Smooth muscle cell (in vitro differentiated cells): ENCODE results near the gene EXOC3L4. TPM values are rescaled to one million over a fixed set of nuclear protein-coding genes. Genes with fewer than 3 reads are reported as not detected.

Experiments
- DNase-seq: peaks from one replicate; lab custom pipeline; 2025; ENCODE audit not compliant: unreplicated experiment; lab: John Stamatoyannopoulos, UW
- H2AFZ ChIP-seq: fragments of 200-600 bp; sonication (generic); 2 replicates; pipeline ENCODE4 v1.6.0; 2016; ENCODE audit warnings: antibody characterized with exemption, low read depth, mild to moderate bottlenecking
- H3F3A ChIP-seq: fragments of 200-600 bp; sonication (generic); 2 replicates; pipeline ENCODE4 v1.6.0; 2017; ENCODE audit warnings: antibody characterized with exemption, low read depth
- H3K27ac ChIP-seq: fragments of 200-600 bp; sonication (generic); 2 replicates; pipeline ENCODE4 v1.5.1; 2016; ENCODE audit warnings: low read depth, mild to moderate bottlenecking
- H3K27me3 ChIP-seq: fragments of 200-600 bp; sonication (generic); 2 replicates; pipeline ENCODE4 v1.6.1; 2016; ENCODE audit warnings: low read depth, mild to moderate bottlenecking
- H3K36me3 ChIP-seq: fragments of 200-600 bp; sonication (generic); 2 replicates; pipeline ENCODE4 v1.5.1; 2016; ENCODE audit warnings: low read depth
- H3K4me1 ChIP-seq: fragments of 200-600 bp; sonication (generic); 2 replicates; pipeline ENCODE4 v1.5.1; 2016; ENCODE audit warnings: low read depth
- H3K4me2 ChIP-seq: fragments of 200-600 bp; sonication (generic); 2 replicates; pipeline ENCODE4 v1.6.0; 2016; ENCODE audit warnings: mild to moderate bottlenecking
- H3K4me3 ChIP-seq: fragments of 200-600 bp; sonication (generic); 2 replicates; pipeline ENCODE4 v1.5.1; 2016; ENCODE audit warnings: mild to moderate bottlenecking
- H3K79me2 ChIP-seq: fragments of 200-600 bp; sonication (generic); 2 replicates; pipeline ENCODE4 v1.6.0; 2016; ENCODE audit warnings: low read depth, mild to moderate bottlenecking
- H3K9ac ChIP-seq: fragments of 200-600 bp; sonication (generic); 2 replicates; pipeline ENCODE4 v1.6.0; 2016; ENCODE audit warnings: low read depth
- H3K9me3 ChIP-seq: fragments of 200-600 bp; sonication (generic); replicated peaks from 2 replicates; pipeline ENCODE4 v1.5.1; 2016; ENCODE audit warnings: low read depth
- H4K20me1 ChIP-seq: fragments of 200-600 bp; sonication (generic); 2 replicates; pipeline ENCODE4 v1.6.0; 2016; ENCODE audit warnings: low read depth
- WGBS: methylation state at CpG from one replicate; pipeline ENCODE4 v1.1.7; 2016; ENCODE audit warnings: low lambda C conversion rate; 5-methylcytosine and 5-hydroxymethylcytosine counted together
- polyA plus RNA-seq: library from polyadenylated mRNA; unstranded; fragments of >200 nt; fragmentation: Nextera tagmentation; extraction: Ambion mirVana; gene quantifications from 2 replicates; pipeline ENCODE4 v1.2.1, GENCODE V29; 2016
- total RNA-seq: library from RNA; depleted of rRNA; stranded (reverse); fragments of >200 nt; gene quantifications from 2 replicates; pipeline ENCODE4 v1.2.3, GENCODE V29; 2014
- TF ChIP-seq, protein P1 (sequence below): fragments of 200-600 bp; sonication (generic); IDR thresholded peaks from 2 replicates; pipeline ENCODE4 v1.5.1; 2017; ENCODE audit warnings: borderline replicate concordance, mild to moderate bottlenecking, antibody characterized with exemption; ENCODE audit not compliant: insufficient read depth, poor library complexity, severe bottlenecking

The EXOC3L4 gene
- total and polyA plus RNA-seq, 2 experiments from 2014 or later, result not detected

DNA sequence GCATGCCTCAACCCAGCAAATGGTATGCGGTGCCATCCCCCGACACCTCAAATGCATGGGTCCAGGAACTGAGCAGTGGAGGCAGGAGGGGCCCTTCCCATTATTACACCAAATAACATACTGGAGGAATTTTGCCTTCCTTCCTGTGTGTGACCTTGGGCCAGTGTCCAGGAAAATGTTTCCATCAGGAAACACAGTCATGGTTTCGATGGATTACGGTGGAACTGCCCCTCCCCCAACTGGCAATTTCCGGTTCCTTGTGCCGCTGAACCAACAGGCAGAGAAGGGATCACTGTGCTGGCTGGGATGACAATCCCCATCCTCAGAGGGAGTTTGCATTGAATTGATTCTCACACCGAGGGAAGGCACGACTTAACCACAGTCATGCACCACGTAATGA, 28.1 kb upstream of the EXOC3L4 start:
- Histone ChIP-seq H3F3A (no peaks in the 10 kb centered on the region), H3K4me3 (no peak overlapping the region), H3K4me1 (no peaks in the 10 kb centered on the region), H3K27me3 (no peaks in the 10 kb centered on the region), H3K4me2 (no peak overlapping the region), H3K9ac (no peak overlapping the region), H2AFZ (no peak overlapping the region), H3K79me2 (no peaks in the 10 kb centered on the region), H3K9me3 (no peaks in the 10 kb centered on the region), H3K27ac (no peak overlapping the region), H4K20me1 (no peaks in the 10 kb centered on the region), H3K36me3 (no peaks in the 10 kb centered on the region)
- TF ChIP-seq, protein P1, sequence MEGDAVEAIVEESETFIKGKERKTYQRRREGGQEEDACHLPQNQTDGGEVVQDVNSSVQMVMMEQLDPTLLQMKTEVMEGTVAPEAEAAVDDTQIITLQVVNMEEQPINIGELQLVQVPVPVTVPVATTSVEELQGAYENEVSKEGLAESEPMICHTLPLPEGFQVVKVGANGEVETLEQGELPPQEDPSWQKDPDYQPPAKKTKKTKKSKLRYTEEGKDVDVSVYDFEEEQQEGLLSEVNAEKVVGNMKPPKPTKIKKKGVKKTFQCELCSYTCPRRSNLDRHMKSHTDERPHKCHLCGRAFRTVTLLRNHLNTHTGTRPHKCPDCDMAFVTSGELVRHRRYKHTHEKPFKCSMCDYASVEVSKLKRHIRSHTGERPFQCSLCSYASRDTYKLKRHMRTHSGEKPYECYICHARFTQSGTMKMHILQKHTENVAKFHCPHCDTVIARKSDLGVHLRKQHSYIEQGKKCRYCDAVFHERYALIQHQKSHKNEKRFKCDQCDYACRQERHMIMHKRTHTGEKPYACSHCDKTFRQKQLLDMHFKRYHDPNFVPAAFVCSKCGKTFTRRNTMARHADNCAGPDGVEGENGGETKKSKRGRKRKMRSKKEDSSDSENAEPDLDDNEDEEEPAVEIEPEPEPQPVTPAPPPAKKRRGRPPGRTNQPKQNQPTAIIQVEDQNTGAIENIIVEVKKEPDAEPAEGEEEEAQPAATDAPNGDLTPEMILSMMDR, result no peak
- DNase-seq, result no peak
- WGBS, result 86% methylated on average over 9 of the region's 9 CpGs

DNA sequence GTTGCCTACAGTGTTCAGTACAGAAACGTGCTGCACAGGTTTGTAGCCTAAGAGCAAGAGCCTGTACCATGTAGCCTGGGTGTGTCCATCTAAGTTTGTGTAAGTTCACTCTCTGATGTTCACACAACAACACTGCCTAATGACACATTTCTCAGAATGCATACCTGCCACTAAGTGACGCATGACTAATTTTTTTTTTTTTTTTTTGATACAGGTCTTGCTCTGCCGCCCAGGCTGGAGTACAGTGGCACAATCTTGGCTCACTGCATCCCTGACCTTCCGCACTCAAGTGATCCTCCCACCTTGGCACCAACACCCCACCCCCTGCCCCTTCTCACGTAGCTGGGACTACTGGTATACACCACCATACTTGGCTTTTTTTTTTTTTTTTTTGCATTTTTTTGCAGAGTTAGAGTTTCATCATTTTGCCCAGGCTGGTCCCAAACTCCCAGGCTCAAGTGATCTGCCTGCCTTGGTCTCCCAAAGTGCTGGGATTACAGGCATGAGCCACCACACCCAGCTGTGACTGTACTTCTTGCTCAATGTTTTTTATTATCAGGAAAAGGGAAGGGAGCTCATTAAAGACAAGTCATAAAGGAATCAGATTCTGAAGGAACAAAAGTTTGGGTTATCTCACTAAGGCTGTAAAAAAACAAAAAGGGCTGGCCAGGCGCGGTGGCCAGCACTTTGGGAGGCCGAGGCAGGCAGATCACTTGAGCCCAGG, 27.1 kb upstream of the EXOC3L4 start:
- no peaks in the 10 kb centered on the region for H4K20me1 ChIP-seq
- H3K9me3 ChIP-seq, result no peaks in the 10 kb centered on the region
- no peak overlapping the region for H3K4me3 ChIP-seq
- H3K4me1 ChIP-seq, result peaks cover 5% of the 10 kb centered on the region
- DNase-seq, result no peak
- peak overlapping the region; percentile 59 for H3K27ac ChIP-seq
- H3K79me2 ChIP-seq, result no peaks in the 10 kb centered on the region
- no peak overlapping the region for H2AFZ ChIP-seq
- 75% methylated on average over 8 of the region's 8 CpGs for WGBS
- H3K27me3 ChIP-seq, result no peaks in the 10 kb centered on the region
- TF ChIP-seq, protein P1, result no peak
- H3K36me3 ChIP-seq, result no peaks in the 10 kb centered on the region
- no peak overlapping the region for H3K9ac ChIP-seq
- no peaks in the 10 kb centered on the region for H3F3A ChIP-seq
- H3K4me2 ChIP-seq, result no peak overlapping the region

DNA sequence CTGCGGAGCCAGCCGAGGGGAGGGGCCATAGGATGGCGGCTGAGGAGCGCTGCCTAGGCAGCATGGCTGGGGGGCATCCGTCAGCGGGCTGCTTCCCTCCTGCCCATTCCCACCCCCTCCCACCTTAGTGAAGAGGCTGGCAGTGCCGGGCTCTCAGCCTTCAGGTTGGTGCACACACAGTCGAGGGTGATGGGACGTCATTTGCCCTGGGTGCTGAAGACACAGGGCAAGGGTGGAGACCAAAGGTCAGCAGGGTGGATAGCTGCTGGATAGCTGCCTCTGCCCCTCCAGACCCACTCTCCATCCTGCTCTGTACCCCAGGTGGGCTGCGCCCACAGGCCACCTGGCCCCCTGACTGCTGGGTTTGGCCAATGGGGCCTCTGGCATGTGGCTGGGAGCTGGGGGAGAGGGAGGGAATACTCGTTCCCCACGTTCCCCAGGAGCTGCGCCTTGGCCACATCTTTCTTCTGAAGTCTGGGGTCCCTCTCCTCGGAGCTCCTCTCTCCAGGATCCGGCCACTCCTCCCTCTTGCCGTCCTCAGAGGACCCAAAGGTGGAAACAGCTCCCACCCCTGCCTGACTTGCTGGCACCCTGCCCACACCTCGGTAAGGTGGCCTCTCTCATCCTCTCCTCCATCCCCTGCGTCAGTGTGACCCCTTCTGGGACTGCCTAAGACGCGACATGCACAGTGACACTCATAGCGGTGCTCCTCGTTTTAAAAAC, 26.0 kb upstream of the EXOC3L4 start:
- TF ChIP-seq, protein P1, result no peak
- no peak for DNase-seq
- 90% methylated on average over 21 of the region's 22 CpGs for WGBS
- H3K9ac ChIP-seq, result no peak overlapping the region
- H3K36me3 ChIP-seq, result no peaks in the 10 kb centered on the region
- no peaks in the 10 kb centered on the region for H3K27me3 ChIP-seq
- H3K4me2 ChIP-seq, result no peak overlapping the region
- H2AFZ ChIP-seq, result no peak overlapping the region
- peaks cover 5% of the 10 kb centered on the region for H3K4me1 ChIP-seq
- H3F3A ChIP-seq, result no peaks in the 10 kb centered on the region
- H3K4me3 ChIP-seq, result no peak overlapping the region
- no peak overlapping the region for H3K27ac ChIP-seq
- H3K79me2 ChIP-seq, result no peaks in the 10 kb centered on the region
- H3K9me3 ChIP-seq, result no peaks in the 10 kb centered on the region
- no peaks in the 10 kb centered on the region for H4K20me1 ChIP-seq
